HG02970 (cell line): ENCODE results near the gene MMD.
"Not testable (repeated sequence)": the region's sequence is repeated elsewhere in the genome, so short reads cannot be mapped to it uniquely, and the experiment has no call there.

Experiments used
- ATAC-seq: cut with Tn5 transposase; IDR thresholded peaks from one replicate; pipeline ENCODE4 v1.9.1; 2021; ENCODE audit warnings: mild to moderate bottlenecking, moderate library complexity, moderate number of reproducible peaks; ENCODE audit not compliant: unreplicated experiment, low FRiP score

MMD gene

GRCh38 chr17:55402374-55402773 is 19.3 kb downstream of the MMD start:
- no peak for ATAC-seq

DNA sequence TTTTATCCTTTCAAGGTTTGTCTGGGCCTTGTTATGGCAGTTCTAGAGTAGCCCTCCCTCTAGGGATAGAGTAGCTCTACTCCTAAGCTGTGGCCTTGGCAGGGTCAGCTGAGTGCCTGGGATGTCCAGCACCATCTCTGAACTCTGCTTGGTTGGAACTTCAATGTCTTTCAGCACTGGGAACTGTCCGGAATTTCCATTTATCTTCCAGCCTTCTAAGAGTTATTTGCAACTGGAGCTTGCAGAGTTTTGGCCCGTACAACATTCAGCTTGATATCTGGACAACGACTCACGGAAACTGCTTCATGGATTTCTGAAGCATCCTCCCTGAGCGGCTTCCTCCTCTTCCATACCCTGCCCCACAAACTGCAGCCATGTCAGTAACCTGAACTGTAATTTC is 22.9 kb downstream of the MMD start:
- no peak for ATAC-seq

DNA sequence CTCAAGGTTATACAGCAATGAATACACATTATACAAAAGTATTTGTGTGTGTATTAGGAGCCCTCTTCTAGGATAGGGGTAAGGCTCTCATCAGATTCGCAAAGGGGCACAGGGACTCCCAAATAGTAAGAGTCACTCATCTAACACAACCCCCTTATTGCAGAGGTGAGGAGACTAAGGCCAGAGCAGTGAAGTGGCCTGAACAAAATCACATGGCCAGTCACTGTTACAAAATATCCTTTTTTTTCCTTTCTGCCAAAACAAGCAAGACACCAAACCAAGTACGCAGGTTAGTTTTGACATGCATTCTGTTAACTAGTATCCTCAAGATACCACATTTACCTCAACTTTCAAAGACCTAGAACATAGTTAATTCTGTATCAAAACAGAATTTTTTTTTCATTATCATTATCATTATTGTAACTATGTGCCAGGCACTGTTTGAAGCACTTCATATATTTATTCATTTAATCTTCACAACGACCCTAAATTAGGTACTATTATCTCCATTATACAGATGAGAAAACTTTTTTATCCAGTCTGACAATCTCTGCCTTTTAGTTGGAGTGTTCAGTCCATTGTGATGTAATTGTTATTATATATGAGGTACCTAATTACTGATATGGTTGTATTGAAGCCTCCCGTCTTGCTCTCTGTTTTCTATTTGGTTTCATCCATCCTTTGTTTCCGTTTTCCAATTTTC is 25.7 kb downstream of the MMD start:
- ATAC-seq: no peak

GRCh38 chr17:55394357-55395021 is 27.1 kb downstream of the MMD start:
- ATAC-seq: no peak

GRCh38 chr17:55391764-55392467 is 29.7 kb downstream of the MMD start:
- ATAC-seq: no peak

DNA sequence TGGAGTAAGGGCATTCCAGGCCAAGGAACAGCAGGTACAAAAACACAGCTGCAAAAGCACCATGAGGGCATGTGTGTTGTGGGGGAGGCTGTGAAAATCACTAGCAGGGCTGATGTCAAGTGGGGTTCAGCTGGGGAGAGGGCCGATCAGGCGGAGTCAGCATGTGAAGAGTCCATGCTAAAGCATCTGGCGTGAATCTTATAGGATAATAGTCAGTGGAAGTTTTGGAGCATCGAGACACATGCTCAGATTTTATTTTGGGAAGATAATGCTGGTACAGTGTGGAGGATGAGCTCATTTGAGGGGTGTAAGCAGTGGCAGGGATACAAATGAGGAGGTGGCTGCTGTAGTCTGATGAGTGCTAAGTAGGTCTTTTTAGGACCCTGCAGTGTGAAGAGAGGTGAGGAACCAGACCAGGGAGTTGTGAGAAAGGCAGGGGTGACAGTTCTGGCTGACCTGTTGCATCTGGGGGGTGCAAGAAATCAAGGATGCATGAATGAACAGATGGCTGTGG is 30.3 kb downstream of the MMD start:
- no peak for ATAC-seq

DNA sequence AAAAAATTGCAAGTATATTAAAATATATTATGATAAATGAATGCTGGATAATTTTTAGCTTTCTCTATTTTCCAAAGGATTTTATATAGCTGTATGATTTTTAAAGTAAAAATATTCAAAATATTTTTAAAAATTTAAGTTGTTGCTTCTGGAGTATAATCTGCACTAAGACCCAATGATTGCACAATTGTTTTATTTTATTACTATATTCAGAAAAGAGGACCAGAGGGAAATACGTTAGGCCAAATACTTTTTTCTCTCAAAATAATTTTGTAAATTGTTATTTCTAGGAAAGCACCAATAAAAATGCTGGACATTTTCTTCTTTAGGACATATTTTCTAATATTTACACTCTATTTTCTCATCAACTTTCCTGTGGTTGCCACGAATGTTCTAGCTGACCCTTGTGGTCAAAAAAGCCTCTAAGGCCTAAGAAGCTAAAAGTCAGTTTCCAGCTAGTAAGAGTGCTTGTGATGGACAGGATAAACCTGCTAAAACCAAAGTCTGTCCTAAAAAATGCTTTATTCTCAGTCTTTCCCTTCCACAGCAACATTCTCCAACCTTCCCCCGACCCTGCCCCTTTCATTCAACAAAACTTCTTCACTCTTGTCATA is 31.2 kb downstream of the MMD start:
- no peak for ATAC-seq

GRCh38 chr17:55389715-55390114 is 31.9 kb downstream of the MMD start:
- ATAC-seq: not testable (repeated sequence)

- ATAC-seq: no peak
Measured at GRCh38 chr17:55388842-55389241, 32.8 kb downstream of the MMD start.

- no peak for ATAC-seq
Measured at GRCh38 chr17:55386796-55387332, 34.8 kb downstream of the MMD start.

DNA sequence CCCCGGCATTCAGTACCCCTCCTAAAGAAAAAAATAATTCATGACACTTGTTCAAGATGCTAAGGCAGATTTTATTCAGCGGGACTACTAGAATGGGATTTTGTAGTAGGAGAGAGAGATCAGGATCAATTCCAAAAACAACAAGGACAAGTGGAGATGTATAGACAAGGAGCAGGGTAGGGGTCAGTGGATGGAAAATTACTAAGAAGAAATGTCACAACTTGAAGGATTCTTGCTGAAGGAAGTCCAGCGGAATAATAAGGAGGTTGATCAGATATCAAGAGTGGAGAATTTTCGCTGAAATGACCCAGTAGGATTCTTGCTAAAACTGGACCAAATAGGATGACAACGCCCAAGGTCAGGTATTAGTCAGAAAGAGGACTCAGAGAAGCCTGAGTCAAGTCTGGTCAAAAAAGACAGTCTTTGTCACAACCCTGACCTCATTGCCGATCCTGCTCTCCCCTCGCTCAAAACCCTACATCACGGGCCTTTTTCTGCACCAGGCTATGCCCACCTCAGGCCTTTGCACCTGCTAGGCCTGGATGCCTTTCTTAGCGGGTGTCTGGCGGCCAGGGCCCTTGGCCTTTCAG is 36.9 kb downstream of the MMD start:
- ATAC-seq: no peak

GRCh38 chr17:55383771-55384642 is 37.6 kb downstream of the MMD start:
- ATAC-seq: no peak

GRCh38 chr17:55381017-55381770 is 40.4 kb downstream of the MMD start:
- ATAC-seq: no peak

GRCh38 chr17:55377671-55378275 is 43.9 kb downstream of the MMD start:
- ATAC-seq: no peak

- no peak for ATAC-seq
Measured at GRCh38 chr17:55368706-55369105, 52.9 kb downstream of the MMD start.

GRCh38 chr17:55366020-55366481 is 55.6 kb downstream of the MMD start:
- no peak for ATAC-seq

DNA sequence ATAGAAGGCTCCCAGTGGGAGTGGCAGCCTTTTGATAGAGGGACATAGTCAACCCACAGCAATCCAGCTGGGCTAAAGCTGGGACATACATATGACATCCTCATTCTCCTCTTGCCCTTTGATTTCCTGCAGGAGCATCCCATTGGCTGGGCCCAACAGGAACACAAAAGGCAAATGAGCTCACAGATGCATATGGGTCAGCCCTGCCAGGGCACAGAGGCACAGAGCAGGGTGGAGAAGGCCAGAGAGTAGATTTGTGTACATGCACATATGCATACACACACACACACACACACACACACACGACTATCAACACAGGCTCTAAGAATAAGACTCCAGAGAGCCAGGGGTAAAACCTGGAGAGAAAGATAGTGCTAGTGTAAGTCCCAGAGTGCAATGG is 58.6 kb downstream of the MMD start:
- no peak for ATAC-seq

DNA sequence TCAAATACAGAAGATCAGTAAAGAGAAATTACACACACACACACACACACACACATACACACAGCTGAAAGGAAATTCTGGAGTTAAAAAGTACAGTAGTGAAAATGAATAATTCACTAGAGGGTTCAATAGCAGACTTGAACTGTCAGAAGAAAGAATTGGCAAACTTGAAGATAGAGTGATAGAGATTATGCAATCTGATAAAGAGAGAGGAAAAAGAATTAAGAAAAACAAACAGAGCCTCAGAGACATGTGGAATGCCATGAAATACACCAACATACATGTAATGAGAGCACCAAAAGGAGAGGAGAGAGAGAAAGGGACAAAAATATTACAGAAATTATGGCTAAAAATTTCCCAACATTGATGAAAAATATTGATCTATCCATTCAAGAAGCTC is 60.7 kb downstream of the MMD start:
- ATAC-seq: no peak
